Effector memory CD8-positive, alpha-beta T cell (primary cell): ENCODE results near the gene CPEB1.
A peak's percentile ranks its signal among the peaks of the same experiment; 100 is the strongest.

Source experiments
- ATAC-seq: fragments of 150-1000 bp; cut with Tn5 transposase; replicated peaks from 2 replicates; pipeline ENCODE4 v1.10.0; 2021; ENCODE audit warnings: mild to moderate bottlenecking, moderate library complexity
- DNase-seq, 3 experiments: peaks; one replicate each; pipeline ENCODE4 v3.0.0; 2021
- H3K27ac Mint-ChIP-seq, 2 donors: one replicate each; pipeline ENCODE4 v1.8.0; 2022; ENCODE audit warnings: mild to moderate bottlenecking in 2 of 2, mixed read lengths in 2 of 2, moderate library complexity in 2 of 2
- H3K27me3 Mint-ChIP-seq, 2 donors: one replicate each; pipeline ENCODE4 v1.8.0; 2022; ENCODE audit warnings: mixed read lengths in 2 of 2
- H3K36me3 Mint-ChIP-seq: one replicate; pipeline ENCODE4 v1.8.0; 2022; ENCODE audit warnings: mild to moderate bottlenecking, moderate library complexity, mixed read lengths; ENCODE audit not compliant: insufficient read depth
- H3K4me1 Mint-ChIP-seq, 2 donors: one replicate each; pipeline ENCODE4 v1.8.0; 2022; ENCODE audit warnings: low read depth in 2 of 2, mixed read lengths in 2 of 2
- H3K4me3 Mint-ChIP-seq, 2 donors: one replicate each; pipeline ENCODE4 v1.8.0; 2022; ENCODE audit warnings: mild to moderate bottlenecking in 2 of 2, mixed read lengths in 2 of 2, moderate library complexity in 2 of 2
- H3K9me3 Mint-ChIP-seq, 2 donors: one replicate each; pipeline ENCODE4 v1.8.0; 2022; ENCODE audit warnings: mixed read lengths in 2 of 2
- total RNA-seq, 9 experiments: gene quantifications; one replicate each; lab custom pipeline; 2026; lab: John Stamatoyannopoulos, UW

The CPEB1 gene
- total RNA-seq = 0 to 0.60 (median 0.29) reads per million in 9 experiments

GRCh38 chr15:82647045-82647834, at the start of gene CPEB1:
TSS of gene CPEB1 (minus strand) at chr15:82647363. CDS start at chr15:82628459, 18,904 bp downstream.
- DNase-seq = peak in 1 of 3 experiments; percentile 7
- ATAC-seq = peak; percentile 69
- H3K9me3 Mint-ChIP-seq = no peaks in the 10 kb centered on the region
- peak within 1 kb of the TSS; percentile 63 to 71 for H3K4me3 Mint-ChIP-seq
- H3K4me1 Mint-ChIP-seq = peaks cover 0 to 9% of the 10 kb centered on the region in 2 donors
- peaks cover 7% of the 10 kb centered on the region for H3K36me3 Mint-ChIP-seq
- peak within 1 kb of the TSS in 1 of 2 donors; percentile 35 for H3K27ac Mint-ChIP-seq
- H3K27me3 Mint-ChIP-seq = peaks cover 49 to 81% of the 10 kb centered on the region in 2 donors

- Mint-ChIP-seq H3K27me3 (peaks cover 1 to 29% of the 10 kb centered on the region in 2 donors), H3K27ac (no peak overlapping the region), H3K9me3 (no peaks in the 10 kb centered on the region), H3K4me1 (no peaks in the 10 kb centered on the region), H3K36me3 (peaks cover 3% of the 10 kb centered on the region), H3K4me3 (no peak overlapping the region)
- ATAC-seq = no peak
- no peak for DNase-seq
These were observed 45.0 kb upstream of the CPEB1 start for GRCh38 chr15:82692171-82692570.

GRCh38 chr15:82689147-82689546, 42.0 kb upstream of the CPEB1 start:
- DNase-seq (no peak), ATAC-seq (no peak)
- Mint-ChIP-seq H3K9me3 (no peaks in the 10 kb centered on the region), H3K4me3 (no peak overlapping the region), H3K36me3 (peaks cover 3% of the 10 kb centered on the region), H3K27me3 (peaks cover 0 to 36% of the 10 kb centered on the region in 2 donors), H3K4me1 (no peaks in the 10 kb centered on the region), H3K27ac (no peak overlapping the region)

GRCh38 chr15:82688691-82689090, 41.5 kb upstream of the CPEB1 start:
- DNase-seq (no peak), ATAC-seq (no peak)
- Mint-ChIP-seq H3K36me3 (peaks cover 3% of the 10 kb centered on the region), H3K4me1 (no peaks in the 10 kb centered on the region), H3K9me3 (no peaks in the 10 kb centered on the region), H3K4me3 (no peak overlapping the region), H3K27ac (no peak overlapping the region), H3K27me3 (peaks cover 0 to 38% of the 10 kb centered on the region in 2 donors)

GRCh38 chr15:82681371-82681770, 34.2 kb upstream of the CPEB1 start:
- DNase-seq (no peak), ATAC-seq (no peak)
- no peaks in the 10 kb centered on the region for H3K9me3 Mint-ChIP-seq
- peaks cover 0 to 23% of the 10 kb centered on the region in 2 donors for H3K27me3 Mint-ChIP-seq
- H3K36me3 Mint-ChIP-seq = peaks cover 11% of the 10 kb centered on the region
- H3K4me3 Mint-ChIP-seq = peak overlapping the region; percentile 87 to 92
- H3K4me1 Mint-ChIP-seq = peaks cover 9 to 15% of the 10 kb centered on the region in 2 donors
- peak overlapping the region in 1 of 2 donors; percentile 88 for H3K27ac Mint-ChIP-seq

GRCh38 chr15:82680200-82681102, 33.3 kb upstream of the CPEB1 start:
- Mint-ChIP-seq H3K27me3 (peaks cover 0 to 23% of the 10 kb centered on the region in 2 donors), H3K4me3 (peak overlapping the region; percentile 87 to 92), H3K4me1 (peaks cover 9 to 15% of the 10 kb centered on the region in 2 donors), H3K27ac (peak overlapping the region; percentile 88 to 93), H3K36me3 (peaks cover 11% of the 10 kb centered on the region), H3K9me3 (no peaks in the 10 kb centered on the region)
- ATAC-seq = peak; percentile 97
- DNase-seq = peak; percentile 57 to 63 (median 61)

- Mint-ChIP-seq H3K27ac (no peak overlapping the region), H3K4me3 (peak overlapping the region; percentile 87 to 92), H3K27me3 (peaks cover 0 to 17% of the 10 kb centered on the region in 2 donors), H3K9me3 (no peaks in the 10 kb centered on the region), H3K36me3 (peaks cover 11% of the 10 kb centered on the region), H3K4me1 (peaks cover 9 to 15% of the 10 kb centered on the region in 2 donors)
- ATAC-seq (no peak), DNase-seq (peak in 1 of 3 experiments; percentile 4)
These were observed 32.5 kb upstream of the CPEB1 start for GRCh38 chr15:82679626-82680199.

GRCh38 chr15:82677720-82678323, 30.7 kb upstream of the CPEB1 start:
- peaks cover 11% of the 10 kb centered on the region for H3K36me3 Mint-ChIP-seq
- H3K4me1 Mint-ChIP-seq = peaks cover 9 to 15% of the 10 kb centered on the region in 2 donors
- DNase-seq = no peak
- H3K27me3 Mint-ChIP-seq = peaks cover 0 to 10% of the 10 kb centered on the region in 2 donors
- ATAC-seq = no peak
- no peaks in the 10 kb centered on the region for H3K9me3 Mint-ChIP-seq
- H3K27ac Mint-ChIP-seq = no peak overlapping the region
- H3K4me3 Mint-ChIP-seq = no peak overlapping the region

GRCh38 chr15:82674873-82675272, 27.7 kb upstream of the CPEB1 start:
- DNase-seq (no peak), ATAC-seq (no peak)
- H3K36me3 Mint-ChIP-seq = peaks cover 4% of the 10 kb centered on the region
- no peaks in the 10 kb centered on the region for H3K27me3 Mint-ChIP-seq
- peaks cover under 1 to 3% of the 10 kb centered on the region in 2 donors for H3K4me1 Mint-ChIP-seq
- no peak overlapping the region for H3K4me3 Mint-ChIP-seq
- no peaks in the 10 kb centered on the region for H3K9me3 Mint-ChIP-seq
- no peak overlapping the region for H3K27ac Mint-ChIP-seq

- DNase-seq (no peak), ATAC-seq (no peak)
- Mint-ChIP-seq H3K36me3 (no peaks in the 10 kb centered on the region), H3K27ac (no peak overlapping the region), H3K27me3 (peaks cover 28 to 33% of the 10 kb centered on the region in 2 donors), H3K4me3 (no peak overlapping the region), H3K4me1 (no peaks in the 10 kb centered on the region), H3K9me3 (no peaks in the 10 kb centered on the region)
These were observed 23.5 kb upstream of the CPEB1 start for GRCh38 chr15:82670699-82671098.

GRCh38 chr15:82666606-82667005, 19.4 kb upstream of the CPEB1 start:
- no peak overlapping the region for H3K27ac Mint-ChIP-seq
- no peak overlapping the region for H3K4me3 Mint-ChIP-seq
- H3K4me1 Mint-ChIP-seq = no peaks in the 10 kb centered on the region
- no peaks in the 10 kb centered on the region for H3K9me3 Mint-ChIP-seq
- H3K36me3 Mint-ChIP-seq = no peaks in the 10 kb centered on the region
- no peak for ATAC-seq
- H3K27me3 Mint-ChIP-seq = peaks cover 55 to 74% of the 10 kb centered on the region in 2 donors
- DNase-seq = no peak

- DNase-seq (no peak), ATAC-seq (no peak)
- Mint-ChIP-seq H3K27me3 (peaks cover 70 to 99% of the 10 kb centered on the region in 2 donors), H3K4me3 (no peak overlapping the region), H3K36me3 (no peaks in the 10 kb centered on the region), H3K27ac (no peak overlapping the region), H3K9me3 (no peaks in the 10 kb centered on the region), H3K4me1 (no peaks in the 10 kb centered on the region)
These were observed 16.9 kb upstream of the CPEB1 start for GRCh38 chr15:82664021-82664420.

GRCh38 chr15:82663186-82663600, 16.0 kb upstream of the CPEB1 start:
- DNase-seq = peak in 2 of 3 experiments; percentile 19 to 27
- Mint-ChIP-seq H3K27ac (no peak overlapping the region), H3K9me3 (no peaks in the 10 kb centered on the region), H3K36me3 (no peaks in the 10 kb centered on the region), H3K4me1 (no peaks in the 10 kb centered on the region), H3K27me3 (peaks cover 64 to 95% of the 10 kb centered on the region in 2 donors), H3K4me3 (no peak overlapping the region)
- ATAC-seq = no peak
